HCT116 (cell line): Measurements from ENCODE around the gene VHLL. TPM values are rescaled to one million over a fixed set of nuclear protein-coding genes. Genes with fewer than 3 reads are reported as not detected.

Experiments used
- ATAC-seq: fragments of 200-7000 bp; cut with Tn5 transposase; 2 replicates; pipeline ENCODE4 v1.9.1; 2020; ENCODE audit warnings: mild to moderate bottlenecking, moderate library complexity
- BruUV-seq: library from RNA; stranded (reverse); fragments of 400-500 nt; replicated peaks from 2 replicates; lab custom pipeline; 2021; lab: Mats Ljungman, UMichigan
- CTCF ChIA-PET: fragments of 300-600 bp; sonication (Branson Sonifier 250); formaldehyde crosslinking; loops from one replicate; lab custom pipeline; 2021; ENCODE audit warnings: antibody characterized with exemption; lab: Charles Lee
- POLR2A ChIA-PET: fragments of 300-600, 350-600 bp; sonication (Branson Sonifier 250); formaldehyde crosslinking; loops from one replicate; lab custom pipeline; 2021; ENCODE audit warnings: antibody characterized with exemption; lab: Charles Lee
- RAD21 ChIA-PET, 2 experiments: fragments of 300-600 bp; sonication (Branson Sonifier 250); formaldehyde crosslinking; loops; one replicate each; lab custom pipeline; 2023; ENCODE audit warnings: low total read pairs in 2 of 2; ENCODE audit not compliant: uncharacterized antibody in 2 of 2, unreplicated experiment in 2 of 2, low non-redundant PET in 1 of 2; lab: Charles Lee
- DNase-seq: peaks from one replicate; pipeline ENCODE4 v3.0.0-alpha.2; 2010; ENCODE audit warnings: low read depth, low spot score
- H2AFZ ChIP-seq: fragments of 200-600 bp; shearing (Covaris generic), sonication (generic); 2 replicates; pipeline ENCODE4 v1.6.1; 2017; ENCODE audit warnings: low read depth, mixed run types, mixed read lengths, antibody characterized with exemption, low read length; ENCODE audit not compliant: poor library complexity, severe bottlenecking
- H3K27ac ChIP-seq: 2 replicates; pipeline ENCODE4 v1.5.1; 2012; ENCODE audit warnings: low read depth, low read length
- H3K27me3 ChIP-seq: fragments of 200-600 bp; sonication (generic); 2 replicates; pipeline ENCODE4 v1.6.1; 2016; ENCODE audit warnings: mixed run types, low read length, mixed read lengths; ENCODE audit not compliant: insufficient read depth
- H3K36me3 ChIP-seq, 2 experiments: fragments of 200-500 bp in 1 of 2; fragments of 200-600 bp in 1 of 2; sonication (Bioruptor generic) in 1 of 2; sonication (generic) in 1 of 2; 2 replicates each; pipeline versions ENCODE4 v1.5.1 to v1.6.1; 2014 to 2016; ENCODE audit warnings: low read length in 2 of 2, inconsistent platforms in 1 of 2, mixed read lengths in 1 of 2, mixed run types in 1 of 2; ENCODE audit not compliant: insufficient read depth in 2 of 2, control insufficient read depth in 1 of 2
- H3K4me1 ChIP-seq, 2 experiments: fragments of 200-600 bp in 1 of 2; sonication (generic) in 1 of 2; 2 replicates each; pipeline versions ENCODE4 v1.5.1 to v1.6.1; 2012 to 2017; ENCODE audit warnings: low read length in 2 of 2, inconsistent platforms in 1 of 2, mild to moderate bottlenecking in 1 of 2, mixed read lengths in 1 of 2, mixed run types in 1 of 2, moderate library complexity in 1 of 2; ENCODE audit not compliant: insufficient read depth in 2 of 2, control insufficient read depth in 1 of 2
- H3K4me2 ChIP-seq: fragments of 200-600 bp; sonication (generic); 2 replicates; pipeline ENCODE4 v1.6.1; 2017; ENCODE audit warnings: mixed run types, low read length, mixed read lengths
- H3K4me3 ChIP-seq, 2 experiments: fragments of 200-600 bp in 1 of 2; sonication (generic) in 1 of 2; replicated peaks in 1 of 2; 2 replicates each; pipeline ENCODE4 v1.5.1; 2011 to 2016; ENCODE audit warnings: low read length in 2 of 2, control low read depth in 1 of 2, low read depth in 1 of 2, mild to moderate bottlenecking in 1 of 2, mixed read lengths in 1 of 2, mixed run types in 1 of 2
- H3K79me2 ChIP-seq: fragments of 200-600 bp; sonication (generic); 2 replicates; pipeline ENCODE4 v1.6.1; 2017; ENCODE audit warnings: mild to moderate bottlenecking, mixed run types, low read length, moderate library complexity, mixed read lengths; ENCODE audit not compliant: insufficient read depth
- H3K9ac ChIP-seq: fragments of 200-600 bp; sonication (generic); 2 replicates; pipeline ENCODE4 v1.6.1; 2016; ENCODE audit warnings: low read length, mixed read lengths
- H3K9me2 ChIP-seq: fragments of 200-600 bp; sonication (generic), shearing (Covaris generic); 2 replicates; pipeline ENCODE4 v1.6.1; 2017; ENCODE audit warnings: mixed run types, mild to moderate bottlenecking, moderate library complexity; ENCODE audit not compliant: insufficient read depth
- H3K9me3 ChIP-seq, 2 experiments: fragments of 200-500 bp in 1 of 2; fragments of 200-600 bp in 1 of 2; sonication (Bioruptor generic) in 1 of 2; sonication (generic) in 1 of 2; 2 replicates each; pipeline ENCODE4 v1.6.1; 2014 to 2017; ENCODE audit warnings: low read length in 2 of 2, mixed read lengths in 2 of 2, inconsistent platforms in 1 of 2, low read depth in 1 of 2, mild to moderate bottlenecking in 1 of 2, mixed run types in 1 of 2, moderate library complexity in 1 of 2; ENCODE audit not compliant: control insufficient read depth in 1 of 2, insufficient read depth in 1 of 2
- H4K20me1 ChIP-seq: fragments of 200-600 bp; sonication (generic), shearing (Covaris generic); 2 replicates; pipeline ENCODE4 v1.6.1; 2017; ENCODE audit warnings: mixed run types, mild to moderate bottlenecking, moderate library complexity; ENCODE audit not compliant: insufficient read depth
- ATF3 ChIP-seq: IDR thresholded peaks from 2 replicates; pipeline ENCODE4 v1.6.1; 2012
- CEBPB ChIP-seq: IDR thresholded peaks from 2 replicates; pipeline ENCODE4 v1.6.1; 2012; ENCODE audit warnings: low read depth
- ELF1 ChIP-seq: IDR thresholded peaks from 2 replicates; pipeline ENCODE4 v1.6.1; 2012; ENCODE audit warnings: low read depth, borderline replicate concordance
- EZH2 ChIP-seq: fragments of 200-600 bp; sonication (generic); IDR thresholded peaks from 2 replicates; pipeline ENCODE4 v1.6.1; 2017; ENCODE audit warnings: antibody characterized with exemption, mixed run types
- EZH2phosphoT487 ChIP-seq: fragments of 200-600 bp; IDR thresholded peaks from 2 replicates; pipeline ENCODE4 v1.6.1; 2018; ENCODE audit warnings: antibody characterized with exemption, borderline replicate concordance
- FOSL1 ChIP-seq: IDR thresholded peaks from 2 replicates; pipeline ENCODE4 v1.6.1; 2012; ENCODE audit warnings: low read depth
- POLR2A ChIP-seq: IDR thresholded peaks from 2 replicates; pipeline ENCODE4 v1.7.0; 2011; ENCODE audit warnings: borderline replicate concordance; ENCODE audit not compliant: insufficient read depth, insufficient read length; ENCODE audit errors: extremely low read depth
- RAD21 ChIP-seq: IDR thresholded peaks from 2 replicates; pipeline ENCODE4 v1.6.1; 2012; ENCODE audit warnings: low read depth, mild to moderate bottlenecking
- SIN3A ChIP-seq: IDR thresholded peaks from 2 replicates; pipeline ENCODE4 v1.6.1; 2012; ENCODE audit warnings: low read depth
- SRF ChIP-seq: IDR thresholded peaks from 2 replicates; pipeline ENCODE4 v1.6.1; 2012; ENCODE audit warnings: low read depth
- TCF7L2 ChIP-seq: IDR thresholded peaks from 2 replicates; pipeline ENCODE4 v1.7.0; 2011; ENCODE audit warnings: borderline replicate concordance, inconsistent platforms; ENCODE audit not compliant: insufficient read depth, insufficient read length; ENCODE audit errors: extremely low read depth
- YY1 ChIP-seq: IDR thresholded peaks from 2 replicates; pipeline ENCODE4 v1.6.1; 2011; ENCODE audit warnings: low read length, low read depth, moderate library complexity, mild to moderate bottlenecking; ENCODE audit not compliant: insufficient replicate concordance; ENCODE audit errors: extremely low read depth
- intact Hi-C: fragments of 100-400 bp; cut with micrococcal nuclease; formaldehyde crosslinking; loops from 2 replicates; pipeline ENCODE4 v1.10.0; 2022
- total RNA-seq: library from RNA; stranded (reverse); gene quantifications from one replicate; pipeline ENCODE4 v1.2.1, GENCODE V29; 2021; ENCODE audit not compliant: unreplicated experiment
- TF ChIP-seq, protein P1 (sequence below): IDR thresholded peaks from 2 replicates; pipeline ENCODE4 v1.6.1; 2011; ENCODE audit warnings: mild to moderate bottlenecking, low read length, moderate library complexity; ENCODE audit not compliant: insufficient replicate concordance; ENCODE audit errors: extremely low read depth
- TF ChIP-seq, protein P2 (sequence below): IDR thresholded peaks from 2 replicates; pipeline ENCODE4 v1.6.1; 2012

The VHLL gene
- total RNA-seq, 1 experiment from 2014 or later = not detected

GRCh38 chr1:156310962-156311361 lies 11.9 kb upstream of the VHLL start:
- Histone ChIP-seq H3K9me2 (no peaks in the 10 kb centered on the region), H3K27me3 (no peaks in the 10 kb centered on the region), H3K4me2 (no peak overlapping the region), H4K20me1 (peaks cover 14% of the 10 kb centered on the region; the same call in 1 of the 2 replicates), H3K4me1 (no peaks in the 10 kb centered on the region), H3K27ac (no peak overlapping the region), H2AFZ (no peak overlapping the region), H3K36me3 (peaks cover 69 to 71% of the 10 kb centered on the region in 2 experiments), H3K79me2 (peaks cover 40% of the 10 kb centered on the region), H3K4me3 (no peak overlapping the region), H3K9me3 (no peaks in the 10 kb centered on the region), H3K9ac (no peak overlapping the region)
- RAD21 ChIA-PET = no interaction called here
- POLR2A ChIA-PET = no interaction called here
- intact Hi-C loops = no loop called here
- no TSS peak for BruUV-seq
- CTCF ChIA-PET = no interaction called here
- ATAC-seq (no peak), DNase-seq (no peak)
- TF ChIP-seq POLR2A = no peak
- TF ChIP-seq EZH2phosphoT487 = no peak
- TF ChIP-seq ELF1 = no peak
- TF ChIP-seq, protein P1, sequence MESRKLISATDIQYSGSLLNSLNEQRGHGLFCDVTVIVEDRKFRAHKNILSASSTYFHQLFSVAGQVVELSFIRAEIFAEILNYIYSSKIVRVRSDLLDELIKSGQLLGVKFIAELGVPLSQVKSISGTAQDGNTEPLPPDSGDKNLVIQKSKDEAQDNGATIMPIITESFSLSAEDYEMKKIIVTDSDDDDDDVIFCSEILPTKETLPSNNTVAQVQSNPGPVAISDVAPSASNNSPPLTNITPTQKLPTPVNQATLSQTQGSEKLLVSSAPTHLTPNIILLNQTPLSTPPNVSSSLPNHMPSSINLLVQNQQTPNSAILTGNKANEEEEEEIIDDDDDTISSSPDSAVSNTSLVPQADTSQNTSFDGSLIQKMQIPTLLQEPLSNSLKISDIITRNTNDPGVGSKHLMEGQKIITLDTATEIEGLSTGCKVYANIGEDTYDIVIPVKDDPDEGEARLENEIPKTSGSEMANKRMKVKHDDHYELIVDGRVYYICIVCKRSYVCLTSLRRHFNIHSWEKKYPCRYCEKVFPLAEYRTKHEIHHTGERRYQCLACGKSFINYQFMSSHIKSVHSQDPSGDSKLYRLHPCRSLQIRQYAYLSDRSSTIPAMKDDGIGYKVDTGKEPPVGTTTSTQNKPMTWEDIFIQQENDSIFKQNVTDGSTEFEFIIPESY = no peak
- no peak for TF ChIP-seq YY1
- no peak for TF ChIP-seq SIN3A

DNA sequence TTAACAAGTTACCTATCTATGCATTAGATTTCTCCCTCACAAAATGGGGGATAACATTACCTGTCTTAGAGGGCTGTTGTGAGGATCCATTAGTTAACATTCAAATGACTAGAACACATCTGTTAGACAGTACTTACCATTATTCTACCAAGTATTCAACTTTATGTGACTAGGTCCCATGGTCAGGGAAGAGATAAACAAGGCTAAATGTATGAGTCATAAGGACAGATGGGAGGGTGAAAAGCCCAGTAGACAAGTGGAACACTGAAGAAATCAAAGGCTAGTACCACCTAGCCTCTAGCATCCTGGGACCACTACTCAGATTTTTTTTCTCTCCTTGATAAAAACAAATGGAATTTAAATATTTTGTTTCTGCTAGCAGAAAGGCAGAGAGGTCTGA lies 9.0 kb upstream of the VHLL start:
- ATAC-seq = no peak
- TF ChIP-seq CEBPB (no peak), EZH2 (no peak), EZH2phosphoT487 (no peak), FOSL1 (no peak), RAD21 (no peak), TCF7L2 (no peak), ATF3 (no peak), ELF1 (no peak), SRF (no peak), POLR2A (no peak)
- TF ChIP-seq, protein P2, sequence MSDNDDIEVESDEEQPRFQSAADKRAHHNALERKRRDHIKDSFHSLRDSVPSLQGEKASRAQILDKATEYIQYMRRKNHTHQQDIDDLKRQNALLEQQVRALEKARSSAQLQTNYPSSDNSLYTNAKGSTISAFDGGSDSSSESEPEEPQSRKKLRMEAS = no peak
- TF ChIP-seq, protein P1 = no peak
- peaks cover 46 to 57% of the 10 kb centered on the region in 2 experiments for H3K36me3 ChIP-seq

More for the DNA sequence above, 9.0 kb upstream of the VHLL start:
- DNase-seq = no peak
- H2AFZ ChIP-seq = no peak overlapping the region
- H3K27ac ChIP-seq = no peak overlapping the region
- peaks cover 14% of the 10 kb centered on the region; the same call in 1 of the 2 replicates for H4K20me1 ChIP-seq
- RAD21 ChIA-PET = no interaction called here
- intact Hi-C loops = no loop called here
- no peak overlapping the region for H3K4me2 ChIP-seq
- peaks cover 18% of the 10 kb centered on the region for H3K79me2 ChIP-seq
- no peak overlapping the region for H3K4me3 ChIP-seq
- no peaks in the 10 kb centered on the region for H3K9me3 ChIP-seq
- no peaks in the 10 kb centered on the region for H3K27me3 ChIP-seq
- H3K9me2 ChIP-seq = no peaks in the 10 kb centered on the region
- no peak overlapping the region for H3K9ac ChIP-seq
- TSS peak; percentile 3 for BruUV-seq
- CTCF ChIA-PET = no interaction called here
- no peaks in the 10 kb centered on the region for H3K4me1 ChIP-seq
- POLR2A ChIA-PET = no interaction called here
